Small intestine (tissue), 7 donors: ENCODE data around the gene CDT1. TPM values are rescaled to one million over a fixed set of nuclear protein-coding genes. Genes with fewer than 3 reads are reported as not detected.

Source experiments
- DNase-seq, 2 donors: peaks; one replicate each; pipeline versions ENCODE4 v3.0.0 to v3.0.0-alpha.2; 2013
- FAIRE-seq: peaks from 2 replicates; lab custom pipeline; 2012; peaks lifted over from hg19 to GRCh38; lab: Jason Lieb, UNC
- H3K27ac ChIP-seq, 3 donors: one replicate each; pipeline ENCODE4 v1.5.1; 2013; ENCODE audit warnings: low read length in 2 of 3, mild to moderate bottlenecking in 2 of 3, control low read depth in 1 of 3, inconsistent platforms in 1 of 3, low read depth in 1 of 3, moderate library complexity in 1 of 3
- H3K27me3 ChIP-seq, 3 donors: one replicate each; pipeline ENCODE4 v1.6.1; 2013; ENCODE audit warnings: low read length in 3 of 3, inconsistent platforms in 1 of 3; ENCODE audit not compliant: control insufficient read depth in 3 of 3, insufficient read depth in 3 of 3
- H3K36me3 ChIP-seq, 3 donors: one replicate each; pipeline ENCODE4 v1.6.1; 2013; ENCODE audit warnings: low read length in 3 of 3, inconsistent platforms in 1 of 3, low read depth in 1 of 3, mild to moderate bottlenecking in 1 of 3, moderate library complexity in 1 of 3; ENCODE audit not compliant: control insufficient read depth in 3 of 3, insufficient read depth in 2 of 3
- H3K4me1 ChIP-seq, 3 donors: one replicate each; pipeline ENCODE4 v1.6.1; 2013; ENCODE audit warnings: low read length in 2 of 3, inconsistent platforms in 1 of 3, low read depth in 1 of 3, mild to moderate bottlenecking in 1 of 3, moderate library complexity in 1 of 3; ENCODE audit not compliant: control insufficient read depth in 3 of 3, insufficient read depth in 2 of 3
- H3K4me3 ChIP-seq, 3 donors: one replicate each; pipeline ENCODE4 v1.5.1; 2013; ENCODE audit warnings: low read length in 3 of 3, control low read depth in 1 of 3, inconsistent platforms in 1 of 3, low read depth in 1 of 3, mild to moderate bottlenecking in 1 of 3, moderate library complexity in 1 of 3
- H3K9me3 ChIP-seq, 2 donors: one replicate each; pipeline ENCODE4 v1.6.1; 2013; ENCODE audit warnings: low read depth in 1 of 2, low read length in 1 of 2; ENCODE audit not compliant: control insufficient read depth in 2 of 2, insufficient read depth in 1 of 2
- WGBS, 3 donors: extraction: QIAGEN DNeasy Blood & Tissue Kit; methylation state at CpG; one replicate each; pipeline ENCODE4 v1.1.7; 2013; 5-methylcytosine and 5-hydroxymethylcytosine counted together
- polyA plus RNA-seq, 4 donors: library from polyadenylated mRNA; stranded (reverse) in 3 of 4; unstranded in 1 of 4; fragments of 200-250 nt in 3 of 4; fragments of 120-200 nt in 1 of 4; gene quantifications; one replicate each; pipeline versions ENCODE4 v1.2.1 to v1.2.3, GENCODE V29; 2013
- donor health status: healthy with polysubstance abuse.
- donor health status: control.
- donor health status: control.
- donor health status: Bipolar disorder and iron deficiency.
- donor health status: healthy.

CDT1 gene
- polyA plus RNA-seq, 4 donors = 1.1 to 16.7 (median 9.0) TPM

GRCh38 chr16:88835383-88835782, 31.8 kb downstream of the CDT1 start:
- peak overlapping the region in 1 of 3 donors; percentile 43 for H3K27ac ChIP-seq
- DNase-seq (no peak), FAIRE-seq (no peak)
- peaks cover 0 to 53% (median 5%) of the 10 kb centered on the region in 3 donors for H3K36me3 ChIP-seq
- H3K9me3 ChIP-seq = no peaks in the 10 kb centered on the region
- H3K4me3 ChIP-seq = no peak overlapping the region
- 73 to 89% (median 85%) methylated on average over 11 of the region's 11 CpGs for WGBS, 3 donors
- H3K27me3 ChIP-seq = no peaks in the 10 kb centered on the region
- no peaks in the 10 kb centered on the region for H3K4me1 ChIP-seq

DNA sequence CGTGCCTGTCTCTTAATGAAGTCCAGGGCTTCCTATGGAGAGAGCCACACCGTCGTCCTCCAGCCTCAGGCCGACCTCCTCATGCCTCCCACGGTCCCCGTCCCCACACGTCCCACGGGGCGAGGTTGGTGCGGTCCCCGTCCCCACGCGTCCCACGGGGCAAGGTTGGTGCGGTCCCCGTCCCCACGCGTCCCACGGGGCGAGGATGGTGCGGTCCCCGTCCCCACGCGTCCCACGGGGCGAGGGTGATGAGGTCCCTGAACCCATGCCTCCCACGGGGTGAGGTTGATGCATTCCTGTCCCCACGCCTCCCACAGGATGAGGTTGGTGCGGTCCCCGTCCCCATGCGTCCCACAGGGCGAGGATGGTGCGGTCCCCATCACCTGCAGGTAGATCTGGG, 32.2 kb downstream of the CDT1 start:
- Histone ChIP-seq H3K27ac (peak overlapping the region in 1 of 3 donors; percentile 32), H3K9me3 (no peaks in the 10 kb centered on the region), H3K4me1 (no peaks in the 10 kb centered on the region), H3K4me3 (no peak overlapping the region), H3K27me3 (no peaks in the 10 kb centered on the region), H3K36me3 (peaks cover 0 to 56% (median 5%) of the 10 kb centered on the region in 3 donors)
- WGBS, 3 donors = 89 to 93% (median 91%) methylated on average over 30 to 33 of the region's 33 CpGs
- no peak for DNase-seq
- no peak for FAIRE-seq

- FAIRE-seq (no peak), DNase-seq (no peak)
- Histone ChIP-seq H3K27ac (no peak overlapping the region), H3K4me3 (no peak overlapping the region), H3K36me3 (peaks cover 0 to 64% (median 5%) of the 10 kb centered on the region in 3 donors), H3K4me1 (no peaks in the 10 kb centered on the region), H3K27me3 (no peaks in the 10 kb centered on the region), H3K9me3 (no peaks in the 10 kb centered on the region)
- WGBS, 3 donors = 87 to 91% (median 90%) methylated on average over 17 of the region's 17 CpGs
Observed at GRCh38 chr16:88836791-88837190, 33.2 kb downstream of the CDT1 start.

GRCh38 chr16:88837806-88838205, 34.2 kb downstream of the CDT1 start:
- WGBS, 3 donors = 86 to 93% (median 91%) methylated on average over 20 of the region's 20 CpGs
- no peak overlapping the region for H3K4me3 ChIP-seq
- H3K9me3 ChIP-seq = no peaks in the 10 kb centered on the region
- no peak for FAIRE-seq
- H3K4me1 ChIP-seq = no peaks in the 10 kb centered on the region
- peaks cover 3 to 74% (median 5%) of the 10 kb centered on the region in 3 donors for H3K36me3 ChIP-seq
- H3K27me3 ChIP-seq = no peaks in the 10 kb centered on the region
- H3K27ac ChIP-seq = no peak overlapping the region
- DNase-seq = no peak

GRCh38 chr16:88838566-88838965, 35.0 kb downstream of the CDT1 start:
- Histone ChIP-seq H3K4me1 (no peaks in the 10 kb centered on the region), H3K9me3 (no peaks in the 10 kb centered on the region), H3K36me3 (peaks cover 3 to 79% (median 5%) of the 10 kb centered on the region in 3 donors), H3K27ac (no peak overlapping the region), H3K27me3 (no peaks in the 10 kb centered on the region), H3K4me3 (no peak overlapping the region)
- no peak for DNase-seq
- FAIRE-seq = no peak
- 90 to 91% (median 91%) methylated on average over 19 of the region's 19 CpGs for WGBS, 3 donors

GRCh38 chr16:88839026-88839529, 35.5 kb downstream of the CDT1 start:
- Histone ChIP-seq H3K9me3 (no peaks in the 10 kb centered on the region), H3K36me3 (peaks cover 3 to 77% (median 5%) of the 10 kb centered on the region in 3 donors)
- no peak for FAIRE-seq

DNA sequence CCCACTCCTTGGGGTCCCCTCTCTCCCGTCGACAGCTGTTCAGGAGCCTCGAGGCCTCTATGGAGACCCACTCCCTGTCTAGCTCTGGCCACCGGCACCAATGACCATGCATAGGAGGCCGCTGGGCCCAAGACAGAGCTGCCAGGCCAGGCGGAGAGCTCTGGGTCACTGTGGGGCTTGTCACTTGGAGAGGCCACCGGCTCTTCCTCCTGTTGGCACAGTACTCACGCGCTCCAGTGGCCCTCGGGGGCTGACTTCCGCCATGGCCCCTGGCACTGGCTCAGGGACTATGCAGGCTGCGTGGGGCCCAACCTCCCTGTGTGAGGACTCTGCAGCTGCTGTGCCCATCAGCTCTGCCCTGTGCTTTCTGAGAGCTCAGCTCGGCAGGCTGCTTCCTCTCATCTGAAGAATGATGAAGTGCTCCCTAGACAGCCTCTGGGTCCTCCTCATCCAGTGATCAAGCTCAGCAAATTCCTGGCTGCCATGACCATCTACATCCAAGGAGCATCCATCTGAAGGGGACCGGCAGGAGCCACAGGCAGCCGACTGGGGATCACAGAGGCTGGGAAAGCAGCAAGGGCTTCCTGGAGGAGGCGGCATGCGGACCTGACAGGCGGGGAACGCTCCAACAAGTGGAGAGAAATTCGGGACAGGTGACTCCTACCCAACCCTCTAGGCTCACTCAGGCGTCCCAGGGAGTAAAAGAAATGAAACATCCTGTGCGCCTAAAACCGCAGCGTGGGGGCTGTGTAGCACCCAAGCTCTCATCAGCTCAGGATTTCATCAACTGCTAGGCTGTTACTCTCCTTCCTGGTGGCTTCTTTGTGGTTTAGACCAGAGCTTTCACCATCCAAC, 36.4 kb downstream of the CDT1 start:
- no peak for FAIRE-seq
- Histone ChIP-seq H3K9me3 (no peaks in the 10 kb centered on the region), H3K4me3 (no peak overlapping the region), H3K36me3 (peaks cover 3 to 70% (median 5%) of the 10 kb centered on the region in 3 donors), H3K27ac (no peak overlapping the region), H3K27me3 (no peaks in the 10 kb centered on the region), H3K4me1 (no peaks in the 10 kb centered on the region)
- no peak for DNase-seq
- WGBS, 3 donors = 92 to 97% (median 94%) methylated on average over 21 to 24 of the region's 24 CpGs

More at GRCh38 chr16:88839026-88839529, 35.5 kb downstream of the CDT1 start:
- WGBS, 3 donors = 90 to 94% (median 91%) methylated on average over 39 of the region's 39 CpGs
- Histone ChIP-seq H3K27ac (no peak overlapping the region), H3K4me3 (no peak overlapping the region), H3K4me1 (no peaks in the 10 kb centered on the region), H3K27me3 (no peaks in the 10 kb centered on the region)
- DNase-seq = no peak

GRCh38 chr16:88840600-88841215, 37.1 kb downstream of the CDT1 start:
- WGBS, 3 donors = 90 to 96% (median 95%) methylated on average over 28 to 30 of the region's 30 CpGs
- no peaks in the 10 kb centered on the region for H3K27me3 ChIP-seq
- H3K4me1 ChIP-seq = no peaks in the 10 kb centered on the region
- peaks cover 3 to 65% (median 5%) of the 10 kb centered on the region in 3 donors for H3K36me3 ChIP-seq
- FAIRE-seq = no peak
- H3K4me3 ChIP-seq = no peak overlapping the region
- H3K9me3 ChIP-seq = no peaks in the 10 kb centered on the region
- no peak for DNase-seq
- H3K27ac ChIP-seq = no peak overlapping the region
